Stimulated activated naive CD8-positive, alpha-beta T cell treated with anti-CD3 and anti-CD28 coated beads, Interleukin-15, amount 100 ng/mL, for 72 hours (primary cell): ENCODE measurements around the gene TEX28.
"Not testable (repeated sequence)": the region's sequence is repeated elsewhere in the genome, so short reads cannot be mapped to it uniquely, and the experiment has no call there.

ENCODE experiments used
- ATAC-seq: fragments of 150-1000 bp; cut with Tn5 transposase; 2 replicates; pipeline ENCODE4 v1.10.0; 2021; ENCODE audit warnings: mild to moderate bottlenecking, moderate library complexity
- DNase-seq, 2 donors: peaks; one replicate each; pipeline ENCODE4 v3.0.0; 2021 to 2022
- H3K27ac Mint-ChIP-seq, 2 donors: one replicate each; pipeline ENCODE4 v1.8.0; 2022; ENCODE audit warnings: mild to moderate bottlenecking in 2 of 2, mixed read lengths in 2 of 2, moderate library complexity in 2 of 2
- H3K27me3 Mint-ChIP-seq: one replicate; pipeline ENCODE4 v1.8.0; 2022; ENCODE audit warnings: mixed read lengths
- H3K4me1 Mint-ChIP-seq: one replicate; pipeline ENCODE4 v1.8.0; 2022; ENCODE audit warnings: mild to moderate bottlenecking, mixed read lengths
- H3K4me3 Mint-ChIP-seq, 2 donors: one replicate each; pipeline ENCODE4 v1.8.0; 2022; ENCODE audit warnings: mild to moderate bottlenecking in 2 of 2, mixed read lengths in 2 of 2, moderate library complexity in 1 of 2
- H3K9me3 Mint-ChIP-seq, 2 donors: one replicate each; pipeline ENCODE4 v1.8.0; 2022; ENCODE audit warnings: mixed read lengths in 2 of 2

Gene TEX28

GRCh38 chrX:154300816-154301215 lies 5.9 kb upstream of the TEX28 start:
- no peaks in the 10 kb centered on the region for H3K9me3 Mint-ChIP-seq

GRCh38 chrX:154298312-154298711 lies 3.4 kb upstream of the TEX28 start:
- ATAC-seq (no peak), DNase-seq (no peak)
- peaks cover 5% of the 10 kb centered on the region for H3K4me1 Mint-ChIP-seq
- no peaks in the 10 kb centered on the region for H3K27me3 Mint-ChIP-seq
- peak overlapping the region in 1 of 2 donors; percentile 19 for H3K27ac Mint-ChIP-seq
- H3K9me3 Mint-ChIP-seq, result no peaks in the 10 kb centered on the region
- no peak overlapping the region for H3K4me3 Mint-ChIP-seq

More at GRCh38 chrX:154300816-154301215, 5.9 kb upstream of the TEX28 start:
- DNase-seq (no peak), ATAC-seq (no peak)
- Mint-ChIP-seq H3K4me3 (no peak overlapping the region), H3K4me1 (peaks cover 11% of the 10 kb centered on the region), H3K27me3 (no peaks in the 10 kb centered on the region), H3K27ac (no peak overlapping the region)

GRCh38 chrX:154296731-154297130 lies 1.8 kb upstream of the TEX28 start:
- no peak overlapping the region for H3K4me3 Mint-ChIP-seq
- no peak for ATAC-seq
- H3K4me1 Mint-ChIP-seq, result peaks cover 5% of the 10 kb centered on the region
- no peaks in the 10 kb centered on the region for H3K27me3 Mint-ChIP-seq
- DNase-seq, result no peak
- H3K9me3 Mint-ChIP-seq, result no peaks in the 10 kb centered on the region
- H3K27ac Mint-ChIP-seq, result no peak overlapping the region

GRCh38 chrX:154295664-154296310 lies 863 bp upstream of the TEX28 start, which contains the start of gene TKTL1:
TSS of gene TKTL1 (plus strand) at chrX:154295795. CDS start at chrX:154295860, 65 bp downstream.
- no peak for DNase-seq
- H3K9me3 Mint-ChIP-seq, result no peaks in the 10 kb centered on the region
- H3K27ac Mint-ChIP-seq, result peak within 1 kb of the TSS in 1 of 2 donors; percentile 74
- H3K4me3 Mint-ChIP-seq, result no peak within 1 kb of the TSS
- no peaks in the 10 kb centered on the region for H3K27me3 Mint-ChIP-seq
- peaks cover 5% of the 10 kb centered on the region for H3K4me1 Mint-ChIP-seq
- ATAC-seq, result no peak

- H3K27ac Mint-ChIP-seq, H3K27me3 Mint-ChIP-seq, H3K4me3 Mint-ChIP-seq, ATAC-seq, H3K4me1 Mint-ChIP-seq, H3K9me3 Mint-ChIP-seq, DNase-seq: not testable (repeated sequence)
Observed at GRCh38 chrX:154286406-154286805, 8.5 kb downstream of the TEX28 start.

GRCh38 chrX:154284489-154285338 lies 10.2 kb downstream of the TEX28 start:
- ATAC-seq, result peak; percentile 99
- H3K27ac Mint-ChIP-seq, H3K4me3 Mint-ChIP-seq, H3K4me1 Mint-ChIP-seq, H3K9me3 Mint-ChIP-seq, DNase-seq, H3K27me3 Mint-ChIP-seq: not testable (repeated sequence)

- H3K9me3 Mint-ChIP-seq, H3K4me1 Mint-ChIP-seq, H3K27me3 Mint-ChIP-seq, H3K4me3 Mint-ChIP-seq, H3K27ac Mint-ChIP-seq, DNase-seq, ATAC-seq: not testable (repeated sequence)
Observed at GRCh38 chrX:154269245-154269644, 25.7 kb downstream of the TEX28 start.

GRCh38 chrX:154263072-154263471 lies 31.9 kb downstream of the TEX28 start:
- H3K27ac Mint-ChIP-seq, DNase-seq, H3K27me3 Mint-ChIP-seq, H3K4me3 Mint-ChIP-seq, H3K4me1 Mint-ChIP-seq, H3K9me3 Mint-ChIP-seq, ATAC-seq: not testable (repeated sequence)

- H3K9me3 Mint-ChIP-seq, DNase-seq, H3K4me1 Mint-ChIP-seq, H3K27ac Mint-ChIP-seq, ATAC-seq, H3K27me3 Mint-ChIP-seq, H3K4me3 Mint-ChIP-seq: not testable (repeated sequence)
Observed at GRCh38 chrX:154258711-154259110, 36.2 kb downstream of the TEX28 start.

- H3K4me1 Mint-ChIP-seq, H3K27me3 Mint-ChIP-seq, DNase-seq, H3K4me3 Mint-ChIP-seq, H3K9me3 Mint-ChIP-seq, H3K27ac Mint-ChIP-seq, ATAC-seq: not testable (repeated sequence)
Observed at GRCh38 chrX:154257282-154257681, 37.6 kb downstream of the TEX28 start, which contains the start of gene OPN1MW3. TSS of gene OPN1MW3 (plus strand) at chrX:154257582. CDS start at chrX:154257620, 38 bp downstream.

- not testable (repeated sequence) for H3K9me3 Mint-ChIP-seq, H3K27me3 Mint-ChIP-seq, H3K4me1 Mint-ChIP-seq, H3K27ac Mint-ChIP-seq, DNase-seq, ATAC-seq, H3K4me3 Mint-ChIP-seq
Observed at GRCh38 chrX:154248076-154248475, 46.8 kb downstream of the TEX28 start.

GRCh38 chrX:154247377-154248045 lies 47.4 kb downstream of the TEX28 start:
- not testable (repeated sequence) for H3K27me3 Mint-ChIP-seq, H3K4me1 Mint-ChIP-seq, H3K9me3 Mint-ChIP-seq
- peak; percentile 0 to 36 for DNase-seq
- peak; percentile 97 for ATAC-seq
- Mint-ChIP-seq H3K4me3 (peak overlapping the region in 1 of 2 donors; percentile 37), H3K27ac (peak overlapping the region in 1 of 2 donors; percentile 83)

- not testable (repeated sequence) for H3K4me1 Mint-ChIP-seq, H3K9me3 Mint-ChIP-seq, H3K27ac Mint-ChIP-seq, H3K27me3 Mint-ChIP-seq, H3K4me3 Mint-ChIP-seq, ATAC-seq, DNase-seq
Observed at GRCh38 chrX:154239982-154240503, 54.9 kb downstream of the TEX28 start.

- H3K9me3 Mint-ChIP-seq, H3K4me3 Mint-ChIP-seq, H3K27ac Mint-ChIP-seq, H3K27me3 Mint-ChIP-seq, H3K4me1 Mint-ChIP-seq, DNase-seq, ATAC-seq: not testable (repeated sequence)
Observed at GRCh38 chrX:154238939-154239559, 55.9 kb downstream of the TEX28 start.

GRCh38 chrX:154233620-154234019 lies 61.3 kb downstream of the TEX28 start:
- not testable (repeated sequence) for H3K4me1 Mint-ChIP-seq, H3K27me3 Mint-ChIP-seq, ATAC-seq, DNase-seq, H3K9me3 Mint-ChIP-seq, H3K4me3 Mint-ChIP-seq, H3K27ac Mint-ChIP-seq
